HepG2 (cell line): ENCODE results near the gene KCNK7. TPM values are rescaled to one million over a fixed set of nuclear protein-coding genes. Genes with fewer than 3 reads are reported as not detected.
A peak's percentile ranks its signal among the peaks of the same experiment; 100 is the strongest.

Source experiments
- ATAC-seq: fragments of 200-7000 bp; cut with Tn5 transposase; 3 replicates; pipeline ENCODE4 v1.9.1; 2020; ENCODE audit warnings: mild to moderate bottlenecking, moderate library complexity
- BruUV-seq: library from RNA; stranded (reverse); fragments of 400-500 nt; replicated peaks from 2 replicates; lab custom pipeline; 2021; lab: Mats Ljungman, UMichigan
- CTCF ChIA-PET: fragments of 300-600 bp; formaldehyde crosslinking; extraction: SDS; loops from one replicate; lab custom pipeline; 2021; ENCODE audit warnings: low total read pairs, inconsistent platforms, low intra/inter-chr PET ratio; lab: Yijun Ruan, JAX
- POLR2A ChIA-PET: fragments of 350-600 bp; sonication (Branson Sonifier 250); formaldehyde crosslinking; loops from one replicate; lab custom pipeline; 2020; ENCODE audit warnings: antibody characterized with exemption, inconsistent platforms; lab: Yijun Ruan, JAX
- DNase-seq: peaks from one replicate; pipeline ENCODE4 v3.0.0-alpha.2; 2015; ENCODE audit warnings: low spot score
- FAIRE-seq: peaks from 3 replicates; lab custom pipeline; 2011; peaks lifted over from hg19 to GRCh38; lab: Jason Lieb, UNC
- H2AFZ ChIP-seq: one replicate; pipeline ENCODE4 v1.6.1; 2011; ENCODE audit warnings: low read length, inconsistent platforms
- H3K27ac ChIP-seq: fragments of 300-600 bp; 3 replicates; pipeline ENCODE4 v1.8.0; 2011; ENCODE audit warnings: mixed run types, mild to moderate bottlenecking, mixed read lengths, low read length, inconsistent platforms; ENCODE audit not compliant: insufficient read depth; ENCODE audit errors: extremely low read length
- H3K27me3 ChIP-seq, 2 experiments: fragments of 200-600 bp in 1 of 2; 2 replicates in 1 of 2; 3 replicates in 1 of 2; pipeline versions ENCODE4 v1.6.0 to v1.8.0; 2011; ENCODE audit warnings: low read length in 2 of 2, mild to moderate bottlenecking in 2 of 2, moderate library complexity in 2 of 2, inconsistent platforms in 1 of 2; ENCODE audit not compliant: insufficient read depth in 2 of 2, control insufficient read depth in 1 of 2
- H3K36me3 ChIP-seq, 2 experiments: fragments of 200-600 bp in 1 of 2; replicated peaks in 1 of 2; 2 replicates in 1 of 2; 3 replicates in 1 of 2; pipeline versions ENCODE4 v1.5.1 to v1.8.0; 2011; ENCODE audit warnings: low read length in 2 of 2, inconsistent platforms in 1 of 2; ENCODE audit not compliant: insufficient read depth in 2 of 2, control insufficient read depth in 1 of 2
- H3K4me1 ChIP-seq: 2 replicates; pipeline ENCODE4 v1.5.1; 2012; ENCODE audit warnings: low read length, inconsistent platforms; ENCODE audit not compliant: insufficient read depth
- H3K4me2 ChIP-seq: 2 replicates; pipeline ENCODE4 v1.6.0; 2011; ENCODE audit warnings: low read depth, low read length, inconsistent platforms
- H3K4me3 ChIP-seq, 3 experiments: fragments of 200-600 bp in 1 of 3; sonication (generic), shearing (Covaris generic) in 1 of 3; replicated peaks in 1 of 3; 2 replicates each; pipeline ENCODE4 v1.5.1; 2011 to 2016; ENCODE audit warnings: low read length in 3 of 3, inconsistent platforms in 2 of 3, low read depth in 2 of 3, mild to moderate bottlenecking in 2 of 3, control low read depth in 1 of 3, mixed read lengths in 1 of 3; ENCODE audit not compliant: insufficient read depth in 1 of 3
- H3K79me2 ChIP-seq: one replicate; pipeline ENCODE4 v1.6.1; 2011; ENCODE audit warnings: low read length, inconsistent platforms; ENCODE audit not compliant: insufficient read depth
- H3K9ac ChIP-seq: 2 replicates; pipeline ENCODE4 v1.6.0; 2011; ENCODE audit warnings: mild to moderate bottlenecking, low read depth, low read length, inconsistent platforms; ENCODE audit not compliant: insufficient read depth
- H3K9me3 ChIP-seq: 2 replicates; pipeline ENCODE4 v1.5.1; 2012; ENCODE audit warnings: mild to moderate bottlenecking, low read length
- H4K20me1 ChIP-seq: 2 replicates; pipeline ENCODE4 v1.6.0; 2011; ENCODE audit warnings: inconsistent platforms, mild to moderate bottlenecking, low read length, moderate library complexity; ENCODE audit not compliant: insufficient read depth
- KLF12 ChIP-seq: sonication (generic); formaldehyde crosslinking; IDR thresholded peaks from 2 replicates; pipeline ENCODE4 v1.4.0; 2020; ENCODE audit warnings: missing genetic modification reagents, borderline replicate concordance
- MBNL3 ChIP-seq: fragments of 250-450 bp; sonication (Bioruptor Pico); conservative IDR thresholded peaks from 2 replicates; pipeline ENCODE4 v1.8.0; 2022; ENCODE audit warnings: mild to moderate bottlenecking, inconsistent platforms
- THAP7 ChIP-seq: sonication (generic); formaldehyde crosslinking; IDR thresholded peaks from 2 replicates; pipeline ENCODE4 v1.8.1; 2023; ENCODE audit warnings: mild to moderate bottlenecking, missing genetic modification reagents
- TRAFD1 ChIP-seq: sonication (generic); formaldehyde crosslinking; IDR thresholded peaks from 2 replicates; pipeline ENCODE4 v1.5.1; 2020; ENCODE audit warnings: missing genetic modification reagents, mild to moderate bottlenecking, borderline replicate concordance
- ZNF232 ChIP-seq: sonication (generic); formaldehyde crosslinking; IDR thresholded peaks from 2 replicates; pipeline ENCODE4 v1.4.0; 2020; ENCODE audit warnings: missing genetic modification reagents, borderline replicate concordance
- ZNF251 ChIP-seq: sonication (generic); formaldehyde crosslinking; IDR thresholded peaks from 2 replicates; pipeline ENCODE4 v1.9.0; 2021; ENCODE audit warnings: mild to moderate bottlenecking, missing genetic modification reagents
- ZNF30 ChIP-seq: sonication (generic); formaldehyde crosslinking; IDR thresholded peaks from 2 replicates; pipeline ENCODE4 v1.5.0; 2020; ENCODE audit warnings: mild to moderate bottlenecking, missing genetic modification reagents
- ZNF530 ChIP-seq: sonication (generic); formaldehyde crosslinking; IDR thresholded peaks from 2 replicates; pipeline ENCODE4 v1.5.0; 2020; ENCODE audit warnings: low read depth, mild to moderate bottlenecking, missing genetic modification reagents
- ZNF570 ChIP-seq: sonication (generic); formaldehyde crosslinking; IDR thresholded peaks from 2 replicates; pipeline ENCODE4 v1.4.0; 2020; ENCODE audit warnings: mild to moderate bottlenecking, missing genetic modification reagents, borderline replicate concordance
- ZNF724P ChIP-seq: sonication (generic); formaldehyde crosslinking; IDR thresholded peaks from 2 replicates; pipeline ENCODE4 v1.8.0; 2022; ENCODE audit warnings: missing genetic modification reagents, borderline replicate concordance
- WGBS: methylation state at CpG from one replicate; pipeline ENCODE4 v1.1.6; 2017; ENCODE audit warnings: low lambda C conversion rate; 5-methylcytosine and 5-hydroxymethylcytosine counted together
- in situ Hi-C: cut with HindIII; loops from 2 replicates; pipeline ENCODE4 v1.10.0; 2017; ENCODE audit warnings: low pct_unique_long_range_greater_than_20kb; ENCODE audit not compliant: extremely low pct_ligation_motif_present
- intact Hi-C: fragments of 100-400 bp; cut with micrococcal nuclease; formaldehyde crosslinking; loops from one replicate; pipeline ENCODE4 v1.10.0; 2022; ENCODE audit not compliant: unreplicated experiment
- polyA plus RNA-seq, 8 experiments: library from polyadenylated mRNA; depleted of rRNA in 3 of 8; stranded (reverse) in 7 of 8; unstranded in 1 of 8; fragments of >200 nt; fragmentation: Illumina TruSeq in 4 of 8; extraction: Trizol in 4 of 8; gene quantifications; 2 replicates each; pipeline versions ENCODE4 v1.2.1 to v1.2.3, GENCODE V29; 2011 to 2016; ENCODE audit warnings: low read depth in 4 of 8, missing spikeins in 1 of 8, mixed read lengths in 1 of 8; ENCODE audit not compliant: insufficient read depth in 1 of 8
- total RNA-seq, 5 experiments: library from RNA; depleted of rRNA; stranded (reverse); fragments of >200 nt; fragmentation: Illumina TruSeq; extraction: Trizol; gene quantifications; 2 replicates each; pipeline ENCODE4 v1.2.3, GENCODE V29; 2016; ENCODE audit warnings: low read depth in 1 of 5

The KCNK7 gene
- total and polyA plus RNA-seq, 2 of the 13 experiments (the other 11 are each of a cell fraction or from before 2014, with no cell fraction given) = 0.11 TPM; not detected in 1

- TF ChIP-seq MBNL3 = no peak
These were observed 25.4 kb downstream of the KCNK7 start, which contains the start of gene ZNRD2 (continued) for GRCh38 chr11:65569973-65570918.

- ChIA-PET CTCF (interaction anchor here (1.0 to 1.3 kb wide), 2 partner anchors 18 to 28 kb away, joined by 4 to 5 read pairs; no protein-coding TSS in a partner anchor), POLR2A (interaction anchor here (0.7 to 2.5 kb wide), 16 partner anchors 10 to 447 kb away, joined by 3 to 34 read pairs (median 6); partner anchors contain the start of genes FAU, LTBP3, MALAT1 and MRPL49)
- Histone ChIP-seq H3K4me1 (peaks cover 35% of the 10 kb centered on the region), H3K9me3 (no peaks in the 10 kb centered on the region), H2AFZ (no peak overlapping the region), H3K27me3 (no peaks in the 10 kb centered on the region; a peak in 1 of 5 replicates), H3K4me2 (peak overlapping the region; percentile 97), H3K79me2 (peaks cover 23% of the 10 kb centered on the region), H3K9ac (peak overlapping the region; percentile 88), H4K20me1 (no peaks in the 10 kb centered on the region; the same call in 1 of the 2 replicates), H3K4me3 (peak overlapping the region; percentile 57 to 99 (median 95)), H3K36me3 (peaks cover 3 to 5% of the 10 kb centered on the region in 2 experiments; a peak in 2 of 5 replicates), H3K27ac (peak overlapping the region; percentile 85)
- in situ Hi-C loops = no loop called here
- WGBS = 2% methylated on average over 28 of the region's 28 CpGs
- BruUV-seq = no TSS peak
- DNase-seq (no peak), ATAC-seq (peak; percentile 58), FAIRE-seq (peak; percentile 23)
- intact Hi-C loops = no loop called here
- TF ChIP-seq KLF12 (CRISPR knock-in tag) (no peak), ZNF570 (CRISPR knock-in tag) (no peak), TRAFD1 (CRISPR knock-in tag) (peak; percentile 13; the same call in 1 of the 2 replicates), ZNF530 (CRISPR knock-in tag) (no peak), ZNF30 (CRISPR knock-in tag) (0 out of 2 replicates have a peak, but pooled peaks have one; percentile 54), ZNF232 (CRISPR knock-in tag) (peak; percentile 42; the same call in 1 of the 2 replicates), ZNF724P (CRISPR knock-in tag) (0 out of 2 replicates have a peak, but pooled peaks have one; percentile 28), THAP7 (CRISPR knock-in tag) (no peak), ZNF251 (CRISPR knock-in tag) (no peak)
These were observed 26.2 kb downstream of the KCNK7 start for GRCh38 chr11:65569164-65569972.
